NCI-H2081 treated with DMSO at 0.1 percent for 48 hours (cell line): ENCODE results near the gene PTN.

Experiments used
- DNase-seq: peaks from one replicate; lab custom pipeline; 2025; lab: John Stamatoyannopoulos, UW

Gene PTN

GRCh38 chr7:137324796-137325696 lies 18.5 kb downstream of the PTN start:
- DNase-seq, result no peak

- DNase-seq, result no peak
Measured at GRCh38 chr7:137316648-137317353, 26.7 kb downstream of the PTN start.

- DNase-seq, result no peak
Measured at GRCh38 chr7:137313201-137313600, 30.3 kb downstream of the PTN start.

GRCh38 chr7:137306748-137307147 lies 36.8 kb downstream of the PTN start:
- no peak for DNase-seq

- DNase-seq, result no peak
Measured at GRCh38 chr7:137305901-137306621, 37.5 kb downstream of the PTN start.

- DNase-seq, result no peak
Measured at GRCh38 chr7:137304624-137305235, 38.8 kb downstream of the PTN start.

GRCh38 chr7:137304165-137304564 lies 39.4 kb downstream of the PTN start:
- no peak for DNase-seq

GRCh38 chr7:137302081-137302480 lies 41.5 kb downstream of the PTN start:
- DNase-seq, result no peak

GRCh38 chr7:137298464-137298794 lies 45.1 kb downstream of the PTN start:
- no peak for DNase-seq

GRCh38 chr7:137297551-137298463 lies 45.7 kb downstream of the PTN start:
- DNase-seq, result no peak

GRCh38 chr7:137296576-137296975 lies 47.0 kb downstream of the PTN start:
- DNase-seq, result no peak

GRCh38 chr7:137295739-137296324 lies 47.7 kb downstream of the PTN start:
- DNase-seq, result no peak

- no peak for DNase-seq
Measured at GRCh38 chr7:137289101-137289500, 54.4 kb downstream of the PTN start.

- no peak for DNase-seq
Measured at GRCh38 chr7:137287651-137288258, 55.8 kb downstream of the PTN start.

- no peak for DNase-seq
Measured at GRCh38 chr7:137283153-137283552, 60.4 kb downstream of the PTN start.

- no peak for DNase-seq
Measured at GRCh38 chr7:137282043-137282442, 61.5 kb downstream of the PTN start.

- DNase-seq, result no peak
Measured at GRCh38 chr7:137276189-137276588, 67.3 kb downstream of the PTN start.

- DNase-seq, result no peak
Measured at GRCh38 chr7:137272249-137272648, 71.3 kb downstream of the PTN start.

- no peak for DNase-seq
Measured at GRCh38 chr7:137269240-137269639, 74.3 kb downstream of the PTN start.
